ENCODE data around the gene EFCAB12. TPM values are rescaled to one million over a fixed set of nuclear protein-coding genes. Genes with fewer than 3 reads are reported as not detected.
A peak's percentile ranks its signal among the peaks of the same experiment; 100 is the strongest.

Gene EFCAB12
- total RNA-seq, 1 experiment from 2014 or later: 0.54 TPM

DNA sequence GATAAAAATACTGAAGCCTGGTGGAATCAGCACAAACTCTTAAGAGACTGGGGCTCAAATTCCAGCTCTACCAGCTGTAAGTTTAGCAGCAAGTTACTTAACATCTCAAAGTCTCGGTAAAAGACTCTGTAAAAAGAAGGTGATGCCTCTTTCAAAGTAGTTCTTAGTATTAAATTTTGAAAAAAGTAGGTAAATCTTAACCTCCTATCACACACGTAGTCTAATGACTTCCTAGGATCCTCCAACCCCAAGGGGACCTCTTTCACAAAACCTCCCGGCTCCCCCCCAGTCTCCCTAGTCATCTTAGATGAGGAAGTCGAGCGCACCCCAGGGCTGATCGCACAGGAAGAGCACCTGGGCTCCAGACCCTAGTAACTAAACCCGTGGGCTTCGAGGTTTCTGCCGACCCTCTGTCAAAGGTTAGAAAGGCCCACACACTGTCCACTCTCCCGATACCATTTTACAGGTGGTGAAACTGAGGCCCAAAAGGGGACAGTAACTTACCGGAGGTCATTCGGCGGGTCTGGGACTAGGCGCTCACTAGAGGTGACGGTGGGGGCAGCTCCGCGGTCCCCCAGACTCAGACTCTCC lies 10.9 kb upstream of the EFCAB12 start:
- no TSS peak for BruUV-seq (replicated peaks)
- TF ChIP-seq TCF7L2 (IDR thresholded peaks at IDR 0.05; ENCODE audit: low read depth, low read length) (no peak), REST (IDR thresholded peaks at IDR 0.05; ENCODE audit: insufficient read depth in 1 of 2, low read depth in 2 of 2, low read length in 1 of 2) (no peak), CTCF (IDR thresholded peaks at IDR 0.05) (no peak), SIN3A (IDR thresholded peaks at IDR 0.05; ENCODE audit: borderline replicate concordance, insufficient read depth, low read depth, low read length) (no peak), POLR2AphosphoS5 (IDR thresholded peaks at IDR 0.05; ENCODE audit: low read depth, low read length) (no peak)

GRCh38 chr3:129435367-129435766 lies 6.9 kb upstream of the EFCAB12 start:
- TF ChIP-seq TCF7L2 (IDR thresholded peaks at IDR 0.05; ENCODE audit: low read depth, low read length): no peak
- no peak for TF ChIP-seq CTCF (IDR thresholded peaks at IDR 0.05)
- TF ChIP-seq REST (IDR thresholded peaks at IDR 0.05; ENCODE audit: insufficient read depth in 1 of 2, low read depth in 2 of 2, low read length in 1 of 2): no peak
- no TSS peak for BruUV-seq (replicated peaks)
- no peak overlapping the region for H3K27ac ChIP-seq (ENCODE audit: low read length)
- peaks cover 56% of the 10 kb centered on the region for H3K36me3 ChIP-seq (ENCODE audit: control insufficient read depth, insufficient read depth, low read length)
- H3K27me3 ChIP-seq (ENCODE audit: control insufficient read depth, insufficient read depth, low read length): no peaks in the 10 kb centered on the region
- peaks cover 16% of the 10 kb centered on the region for H3K4me1 ChIP-seq (ENCODE audit: control insufficient read depth, insufficient read depth, low read length)
- DNase-seq (ENCODE audit: low read depth, low spot score) (no peak), ATAC-seq (no peak)
- in situ Hi-C loops (cut with HindIII; ENCODE audit: low pct_unique_long_range_greater_than_20kb, low sequenced_read_pairs): no loop called here
- CTCF ChIA-PET: no interaction called here
- H3K9me3 ChIP-seq (ENCODE audit: control insufficient read depth, insufficient read depth, low read depth, low read length): no peaks in the 10 kb centered on the region
- intact Hi-C loops (cut with micrococcal nuclease; ENCODE audit: unreplicated experiment): no loop called here
- POLR2A ChIA-PET: interaction anchor here (0.6 kb wide), 1 partner anchor 123 kb away, joined by 3 read pairs; no protein-coding TSS in a partner anchor
- H3K4me3 ChIP-seq (ENCODE audit: low read depth in 2 of 2, low read length in 2 of 2): no peak overlapping the region

More for the DNA sequence above, 10.9 kb upstream of the EFCAB12 start:
- ChIA-PET CTCF (interaction anchor here (3.1 kb wide), 1 partner anchor 56 kb away, joined by 10 read pairs; no protein-coding TSS in a partner anchor), POLR2A (interaction anchor here (0.6 to 1.1 kb wide), 3 partner anchors 16 to 128 kb away, joined by 3 to 5 read pairs (median 3); no protein-coding TSS in a partner anchor)
- DNase-seq (ENCODE audit: low read depth, low spot score) (no peak), ATAC-seq (peak; percentile 9)
- Histone ChIP-seq H3K36me3 (ENCODE audit: control insufficient read depth, insufficient read depth, low read length) (peaks cover 36% of the 10 kb centered on the region), H3K27ac (ENCODE audit: low read length) (peak overlapping the region; percentile 98), H3K27me3 (ENCODE audit: control insufficient read depth, insufficient read depth, low read length) (no peaks in the 10 kb centered on the region), H3K4me3 (ENCODE audit: low read depth in 2 of 2, low read length in 2 of 2) (peak overlapping the region; percentile 67 to 97), H3K9me3 (ENCODE audit: control insufficient read depth, insufficient read depth, low read depth, low read length) (no peaks in the 10 kb centered on the region), H3K4me1 (ENCODE audit: control insufficient read depth, insufficient read depth, low read length) (peaks cover 34% of the 10 kb centered on the region)
- intact Hi-C loops (cut with micrococcal nuclease; ENCODE audit: unreplicated experiment): no loop called here
- in situ Hi-C loops (cut with HindIII; ENCODE audit: low pct_unique_long_range_greater_than_20kb, low sequenced_read_pairs): no loop called here

Data from Panc1 (cell line).